A549 (cell line): ENCODE measurements around the gene ZNF593OS. TPM values are rescaled to one million over a fixed set of nuclear protein-coding genes. Genes with fewer than 3 reads are reported as not detected.
A peak's percentile ranks its signal among the peaks of the same experiment; 100 is the strongest.

Source experiments
- ATAC-seq, 2 experiments: fragments of 200-7000 bp in 1 of 2; fragments of >200 bp in 1 of 2; cut with Nextera tagmentation in 1 of 2; cut with Tn5 transposase in 1 of 2; 3 replicates each; pipeline versions ENCODE4 v1.8.0 to v1.9.1; 2018 to 2020; ENCODE audit warnings: mild to moderate bottlenecking in 1 of 2, moderate library complexity in 1 of 2
- CTCF ChIA-PET: fragments of 300-600 bp; sonication (Branson Sonifier 250); formaldehyde crosslinking; extraction: SDS; loops from one replicate; lab custom pipeline; 2021; ENCODE audit warnings: antibody characterized with exemption, inconsistent platforms; lab: Yijun Ruan, JAX
- POLR2A ChIA-PET: fragments of 350-600 bp; formaldehyde crosslinking; extraction: SDS; loops from one replicate; lab custom pipeline; 2021; ENCODE audit warnings: antibody characterized with exemption, inconsistent platforms; lab: Yijun Ruan, JAX
- DNase-seq, 2 experiments: peaks; one replicate each; pipeline versions ENCODE4 v3.0.0 to v3.0.0-alpha.2; 2011 to 2016; ENCODE audit warnings: low read depth in 1 of 2, low spot score in 1 of 2
- FAIRE-seq: peaks from 2 replicates; lab custom pipeline; 2011; peaks lifted over from hg19 to GRCh38; lab: Jason Lieb, UNC
- H3K27ac ChIP-seq, 2 experiments: fragments of >200 bp; sonication (Bioruptor Twin); formaldehyde crosslinking; 3 replicates each; pipeline ENCODE4 v1.5.1; 2016 to 2017
- H3K4me1 ChIP-seq: fragments of >200 bp; sonication (Bioruptor Twin); formaldehyde crosslinking; 3 replicates; pipeline ENCODE4 v1.6.1; 2016
- H3K4me2 ChIP-seq: fragments of >200 bp; sonication (Bioruptor Twin); formaldehyde crosslinking; 3 replicates; pipeline ENCODE4 v1.6.1; 2016
- H3K4me3 ChIP-seq: fragments of >200 bp; sonication (Bioruptor Twin); formaldehyde crosslinking; 3 replicates; pipeline ENCODE4 v1.5.1; 2016
- H3K9me3 ChIP-seq: fragments of >200 bp; sonication (Bioruptor Twin); formaldehyde crosslinking; 3 replicates; pipeline ENCODE4 v1.6.1; 2016
- BHLHE40 ChIP-seq: IDR thresholded peaks from 2 replicates; pipeline ENCODE4 v1.6.1; 2012; ENCODE audit warnings: low read depth, low read length, inconsistent platforms
- CBX2 ChIP-seq: fragments of 200-600 bp; sonication (generic); IDR thresholded peaks from 2 replicates; pipeline ENCODE4 v1.6.1; 2016; ENCODE audit warnings: low read depth, mild to moderate bottlenecking, borderline replicate concordance
- CBX8 ChIP-seq: fragments of 200-600 bp; sonication (generic); IDR thresholded peaks from 2 replicates; pipeline ENCODE4 v1.6.1; 2016
- CHD4 ChIP-seq: fragments of 200-600 bp; sonication (generic); IDR thresholded peaks from 2 replicates; pipeline ENCODE4 v1.6.1; 2016; ENCODE audit warnings: antibody characterized with exemption, mild to moderate bottlenecking, borderline replicate concordance
- FOSB ChIP-seq: fragments of 250-450 bp; sonication (Bioruptor Pico); IDR thresholded peaks from 2 replicates; pipeline ENCODE4 v1.5.0; 2020; ENCODE audit warnings: mild to moderate bottlenecking, moderate library complexity
- FOSL2 ChIP-seq, 2 experiments: fragments of 450-650 bp in 1 of 2; fragments of >200 bp in 1 of 2; sonication (Bioruptor Twin) in 1 of 2; formaldehyde crosslinking; IDR thresholded peaks; 2 replicates each; pipeline versions ENCODE4 v1.5.0 to v1.6.1; 2016 to 2020; ENCODE audit warnings: mild to moderate bottlenecking in 1 of 2, moderate library complexity in 1 of 2
- GATA3 ChIP-seq: IDR thresholded peaks from 2 replicates; pipeline ENCODE4 v1.6.1; 2012; ENCODE audit warnings: borderline replicate concordance
- HOXB5 ChIP-seq: fragments of 250-450 bp; sonication (Bioruptor Pico); IDR thresholded peaks from 2 replicates; pipeline ENCODE4 v1.5.0; 2020; ENCODE audit warnings: mild to moderate bottlenecking, moderate library complexity
- JUN ChIP-seq, 2 experiments: fragments of >200 bp; sonication (Bioruptor Twin); formaldehyde crosslinking; IDR thresholded peaks; 2 replicates in 1 of 2; 3 replicates in 1 of 2; pipeline ENCODE4 v1.6.1; 2016 to 2017
- MAZ ChIP-seq: fragments of 150-350 bp; IDR thresholded peaks from 2 replicates; pipeline ENCODE4 v1.6.1; 2014; ENCODE audit warnings: antibody characterized with exemption, low read depth, low read length, borderline replicate concordance
- POLR2A ChIP-seq: IDR thresholded peaks from 2 replicates; pipeline ENCODE4 v1.6.1; 2012; ENCODE audit warnings: mild to moderate bottlenecking, low read length
- RARB ChIP-seq: fragments of 250-450 bp; sonication (Bioruptor Pico); IDR thresholded peaks from 2 replicates; pipeline ENCODE4 v1.8.0; 2021; ENCODE audit warnings: mild to moderate bottlenecking, moderate library complexity
- RNF2 ChIP-seq: fragments of 200-600 bp; sonication (generic); IDR thresholded peaks from 2 replicates; pipeline ENCODE4 v1.6.1; 2016; ENCODE audit warnings: low read depth, mild to moderate bottlenecking, antibody characterized with exemption, moderate library complexity, borderline replicate concordance
- ZC3H11A ChIP-seq: fragments of 450-650 bp; IDR thresholded peaks from 2 replicates; pipeline ENCODE4 v1.6.1; 2014; ENCODE audit warnings: antibody characterized with exemption, mild to moderate bottlenecking
- ZNF302 ChIP-seq: fragments of 250-450 bp; sonication (Bioruptor Pico); IDR thresholded peaks from 2 replicates; pipeline ENCODE4 v1.9.0; 2021; ENCODE audit warnings: inconsistent platforms, mild to moderate bottlenecking, moderate library complexity
- ZSCAN20 ChIP-seq: fragments of 250-450 bp; sonication (Bioruptor Pico); IDR thresholded peaks from 2 replicates; pipeline ENCODE4 v1.8.0; 2022; ENCODE audit warnings: mild to moderate bottlenecking, moderate library complexity
- WGBS: methylation state at CpG from one replicate; pipeline ENCODE4 v1.1.6; 2017; ENCODE audit errors: missing lambda C conversion rate; 5-methylcytosine and 5-hydroxymethylcytosine counted together
- polyA plus RNA-seq, 4 experiments: library from polyadenylated mRNA; depleted of rRNA in 3 of 4; stranded (reverse); fragments of >200 nt; fragmentation: RNase III in 1 of 4; extraction: RNeasy Plus Mini Kit Qiagen cat#74134 plus additional on column Dnase treatment in 1 of 4; gene quantifications; 2 replicates in 3 of 4; 3 replicates in 1 of 4; pipeline ENCODE4 v1.2.3, GENCODE V29; 2011 to 2017
- TF ChIP-seq, protein P1 (sequence below): IDR thresholded peaks from 2 replicates; pipeline ENCODE4 v1.6.1; 2012
- TF ChIP-seq, protein P2 (sequence below): fragments of 250-450 bp; sonication (Bioruptor Pico); IDR thresholded peaks from 2 replicates; pipeline ENCODE4 v1.5.0; 2020; ENCODE audit warnings: low read depth, mild to moderate bottlenecking, moderate library complexity
- TF ChIP-seq, protein P3 (sequence below): IDR thresholded peaks from 2 replicates; pipeline ENCODE4 v1.6.1; 2012; ENCODE audit warnings: low read depth, borderline replicate concordance
- TF ChIP-seq, protein P4 (sequence below): fragments of >200 bp; sonication (Bioruptor Twin); formaldehyde crosslinking; IDR thresholded peaks from 3 replicates; pipeline ENCODE4 v1.6.1; 2016

The ZNF593OS gene
- polyA plus RNA-seq, 2 of the 4 experiments (the other 2 are of a cell fraction): not detected

DNA sequence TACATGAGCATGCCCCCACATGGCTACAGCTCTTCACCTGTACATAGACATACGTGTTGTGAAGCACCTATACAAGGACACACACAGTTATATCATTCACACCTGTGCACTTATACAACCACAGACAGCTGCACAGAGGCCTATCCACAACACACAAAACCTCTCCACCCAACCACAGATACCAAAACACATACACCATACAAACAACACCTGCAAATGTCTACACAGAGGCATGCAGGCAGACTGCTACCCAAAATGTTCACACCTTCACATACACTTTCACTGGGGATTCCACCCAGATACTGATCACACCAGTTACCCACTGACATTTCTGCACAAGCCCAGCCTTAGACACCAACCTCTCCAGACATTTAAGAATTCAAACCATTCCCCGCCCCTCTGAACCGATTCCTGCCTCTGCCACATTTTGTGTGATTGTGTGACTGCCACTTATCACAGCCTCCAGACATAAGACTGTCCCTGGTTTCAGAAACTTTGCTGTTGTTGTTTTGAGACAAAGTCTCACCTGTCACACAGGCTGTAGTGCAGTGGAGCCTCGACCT lies 4.8 kb downstream of the ZNF593OS start:
- POLR2A ChIA-PET: no interaction called here
- FAIRE-seq (no peak), DNase-seq (no peak), ATAC-seq (no peak)
- CTCF ChIA-PET: interaction anchor here (0.6 to 0.7 kb wide), 3 partner anchors 144 to 916 kb away, joined by 3 read pairs; no protein-coding TSS in a partner anchor
- Histone ChIP-seq H3K9me3 (no peaks in the 10 kb centered on the region), H3K4me1 (peaks cover 10% of the 10 kb centered on the region; the same call in 2 of the 3 replicates), H3K27ac (no peak overlapping the region), H3K4me3 (no peak overlapping the region), H3K4me2 (no peak overlapping the region)
- WGBS: 52% methylated on average over 4 of the region's 4 CpGs
- no peak for TF ChIP-seq HOXB5 (CRISPR knock-in tag)
- TF ChIP-seq MAZ: no peak

DNA sequence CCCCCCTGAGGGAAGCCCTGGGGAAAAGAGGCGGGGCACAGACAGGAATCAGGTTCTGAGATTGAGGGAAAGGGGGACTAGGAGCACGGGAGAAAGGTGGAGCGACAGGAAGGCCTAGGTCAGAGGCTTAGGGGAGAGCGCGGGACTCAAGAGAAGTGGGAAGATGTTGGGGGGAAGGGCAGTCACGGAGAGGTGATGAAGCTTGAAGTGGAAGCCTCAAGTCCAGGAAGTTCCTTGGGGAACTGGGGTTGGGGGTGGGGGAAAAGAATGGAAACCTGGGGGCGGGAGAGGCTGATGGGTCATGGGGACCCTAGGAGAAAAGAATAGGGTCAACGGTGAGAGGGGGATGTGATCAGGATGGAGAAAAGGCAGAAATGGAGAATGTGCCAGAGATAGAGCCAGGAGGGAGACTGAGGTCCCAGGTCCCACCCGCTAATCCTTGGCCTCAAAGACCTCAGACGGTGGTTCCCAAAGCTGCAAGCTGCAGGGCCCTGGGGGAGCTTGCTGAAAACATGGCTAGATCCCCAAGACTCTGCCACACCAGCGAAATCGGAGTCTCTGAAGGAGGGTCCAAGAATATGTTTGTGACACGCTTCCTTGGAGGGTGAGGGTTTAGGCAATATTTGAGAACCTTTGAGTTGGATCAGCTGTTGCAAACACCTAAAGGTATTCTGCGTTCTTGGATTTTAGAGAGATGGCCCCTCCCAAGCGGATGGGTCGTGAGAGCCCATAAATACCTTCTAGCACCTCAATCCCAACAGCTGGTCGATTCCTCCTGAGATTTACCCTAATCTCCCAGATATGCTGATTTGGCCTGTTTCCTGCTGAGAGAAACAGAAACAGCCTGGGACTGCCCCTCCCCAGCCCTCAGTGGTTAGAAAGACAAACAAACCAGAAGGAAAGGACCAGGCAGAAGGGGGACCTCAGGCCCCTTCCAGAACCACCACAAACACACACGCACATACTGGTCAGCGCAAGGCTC lies 6.5 kb downstream of the ZNF593OS start:
- H3K4me2 ChIP-seq: peak overlapping the region; percentile 84
- POLR2A ChIA-PET: no interaction called here
- FAIRE-seq: no peak

More for the DNA sequence above, 6.5 kb downstream of the ZNF593OS start:
- TF ChIP-seq ZSCAN20 (no peak), POLR2A (no peak), CBX8 (no peak), FOSB (CRISPR knock-in tag) (no peak), CBX2 (no peak), ZC3H11A (no peak), GATA3 (no peak), MAZ (no peak), RARB (CRISPR knock-in tag) (no peak), CHD4 (no peak), ZNF302 (no peak), JUN (IDR thresholded peaks at IDR 0.05) (no peak), BHLHE40 (no peak), FOSL2 (IDR thresholded peaks at IDR 0.05) (no peak), FOSL2 (CRISPR knock-in tag; IDR thresholded peaks at IDR 0.05) (no peak), RNF2 (no peak)
- TF ChIP-seq, protein P1, sequence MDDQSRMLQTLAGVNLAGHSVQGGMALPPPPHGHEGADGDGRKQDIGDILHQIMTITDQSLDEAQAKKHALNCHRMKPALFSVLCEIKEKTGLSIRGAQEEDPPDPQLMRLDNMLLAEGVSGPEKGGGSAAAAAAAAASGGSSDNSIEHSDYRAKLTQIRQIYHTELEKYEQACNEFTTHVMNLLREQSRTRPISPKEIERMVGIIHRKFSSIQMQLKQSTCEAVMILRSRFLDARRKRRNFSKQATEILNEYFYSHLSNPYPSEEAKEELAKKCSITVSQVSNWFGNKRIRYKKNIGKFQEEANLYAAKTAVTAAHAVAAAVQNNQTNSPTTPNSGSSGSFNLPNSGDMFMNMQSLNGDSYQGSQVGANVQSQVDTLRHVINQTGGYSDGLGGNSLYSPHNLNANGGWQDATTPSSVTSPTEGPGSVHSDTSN: no peak
- TF ChIP-seq, protein P2, sequence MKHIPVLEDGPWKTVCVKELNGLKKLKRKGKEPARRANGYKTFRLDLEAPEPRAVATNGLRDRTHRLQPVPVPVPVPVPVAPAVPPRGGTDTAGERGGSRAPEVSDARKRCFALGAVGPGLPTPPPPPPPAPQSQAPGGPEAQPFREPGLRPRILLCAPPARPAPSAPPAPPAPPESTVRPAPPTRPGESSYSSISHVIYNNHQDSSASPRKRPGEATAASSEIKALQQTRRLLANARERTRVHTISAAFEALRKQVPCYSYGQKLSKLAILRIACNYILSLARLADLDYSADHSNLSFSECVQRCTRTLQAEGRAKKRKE: no peak
- TF ChIP-seq, protein P3, sequence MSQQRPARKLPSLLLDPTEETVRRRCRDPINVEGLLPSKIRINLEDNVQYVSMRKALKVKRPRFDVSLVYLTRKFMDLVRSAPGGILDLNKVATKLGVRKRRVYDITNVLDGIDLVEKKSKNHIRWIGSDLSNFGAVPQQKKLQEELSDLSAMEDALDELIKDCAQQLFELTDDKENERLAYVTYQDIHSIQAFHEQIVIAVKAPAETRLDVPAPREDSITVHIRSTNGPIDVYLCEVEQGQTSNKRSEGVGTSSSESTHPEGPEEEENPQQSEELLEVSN: no peak
- TF ChIP-seq, protein P4, sequence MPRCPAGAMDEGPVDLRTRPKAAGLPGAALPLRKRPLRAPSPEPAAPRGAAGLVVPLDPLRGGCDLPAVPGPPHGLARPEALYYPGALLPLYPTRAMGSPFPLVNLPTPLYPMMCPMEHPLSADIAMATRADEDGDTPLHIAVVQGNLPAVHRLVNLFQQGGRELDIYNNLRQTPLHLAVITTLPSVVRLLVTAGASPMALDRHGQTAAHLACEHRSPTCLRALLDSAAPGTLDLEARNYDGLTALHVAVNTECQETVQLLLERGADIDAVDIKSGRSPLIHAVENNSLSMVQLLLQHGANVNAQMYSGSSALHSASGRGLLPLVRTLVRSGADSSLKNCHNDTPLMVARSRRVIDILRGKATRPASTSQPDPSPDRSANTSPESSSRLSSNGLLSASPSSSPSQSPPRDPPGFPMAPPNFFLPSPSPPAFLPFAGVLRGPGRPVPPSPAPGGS: no peak
- H3K27ac ChIP-seq: peak overlapping the region; percentile 88 to 89; a peak in 5 of 6 replicates
- CTCF ChIA-PET: interaction anchor here (0.6 to 1.7 kb wide), 9 partner anchors 9 to 1473 kb away, joined by 3 to 6 read pairs (median 4); partner anchors contain the start of gene CEP85
- no peaks in the 10 kb centered on the region for H3K9me3 ChIP-seq
- H3K4me1 ChIP-seq: 0 out of 3 replicates have a peak, but pooled peaks cover 6% of the 10 kb centered on the region
- DNase-seq (no peak), ATAC-seq (no peak)
- H3K4me3 ChIP-seq: no peak overlapping the region; the same call in 2 of the 3 replicates
- 82% methylated on average over 18 of the region's 19 CpGs for WGBS
